Transverse colon (tissue), 4 donors: ENCODE measurements around the gene NDUFB5.

Experiments used
- EP300 ChIP-seq: sonication (generic); formaldehyde crosslinking; IDR thresholded peaks from one replicate; pipeline ENCODE4 v1.6.1; 2017; ENCODE audit warnings: antibody characterized with exemption, low read depth
- POLR2A ChIP-seq: fragments of 450-650 bp; IDR thresholded peaks from one replicate; pipeline ENCODE4 v1.6.1; 2016; ENCODE audit warnings: antibody characterized with exemption, mild to moderate bottlenecking, moderate library complexity
- POLR2AphosphoS5 ChIP-seq, 3 donors: sonication (generic); formaldehyde crosslinking; IDR thresholded peaks; one replicate each; pipeline ENCODE4 v1.6.1; 2016; ENCODE audit warnings: antibody characterized with exemption in 3 of 3
- TF ChIP-seq, protein P1 (sequence below), 5 experiments: fragments of 200-600 bp in 3 of 5; fragments of 450-650 bp in 2 of 5; sonication (generic) in 3 of 5; IDR thresholded peaks; 1 replicate in 2 of 5; 2 replicates in 3 of 5; pipeline ENCODE4 v1.5.1; 2016 to 2017; ENCODE audit warnings: antibody characterized with exemption in 5 of 5, inconsistent platforms in 3 of 5, mild to moderate bottlenecking in 2 of 5, moderate library complexity in 1 of 5

DNA sequence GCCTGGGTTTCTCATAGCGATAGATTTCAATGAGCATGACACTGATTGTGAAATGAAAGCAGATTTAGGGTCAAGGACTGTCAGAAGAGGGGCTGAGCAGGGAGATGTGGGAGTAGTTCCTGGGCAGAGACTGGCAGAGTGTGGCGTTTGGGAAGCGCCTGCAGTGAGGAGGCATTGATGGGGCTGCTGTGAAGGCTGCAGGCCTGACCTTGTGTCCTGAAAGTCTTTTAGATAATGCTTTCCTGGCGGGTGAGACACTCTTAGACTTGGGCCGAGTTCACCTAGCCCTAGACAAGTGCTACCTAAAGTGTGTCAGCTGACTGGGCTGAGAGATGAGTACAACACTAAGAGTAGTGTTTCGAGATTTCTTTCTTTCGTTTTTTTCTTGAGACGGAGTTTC is 68.9 kb downstream of the NDUFB5 start:
- TF ChIP-seq POLR2A = no peak
- TF ChIP-seq, protein P1, sequence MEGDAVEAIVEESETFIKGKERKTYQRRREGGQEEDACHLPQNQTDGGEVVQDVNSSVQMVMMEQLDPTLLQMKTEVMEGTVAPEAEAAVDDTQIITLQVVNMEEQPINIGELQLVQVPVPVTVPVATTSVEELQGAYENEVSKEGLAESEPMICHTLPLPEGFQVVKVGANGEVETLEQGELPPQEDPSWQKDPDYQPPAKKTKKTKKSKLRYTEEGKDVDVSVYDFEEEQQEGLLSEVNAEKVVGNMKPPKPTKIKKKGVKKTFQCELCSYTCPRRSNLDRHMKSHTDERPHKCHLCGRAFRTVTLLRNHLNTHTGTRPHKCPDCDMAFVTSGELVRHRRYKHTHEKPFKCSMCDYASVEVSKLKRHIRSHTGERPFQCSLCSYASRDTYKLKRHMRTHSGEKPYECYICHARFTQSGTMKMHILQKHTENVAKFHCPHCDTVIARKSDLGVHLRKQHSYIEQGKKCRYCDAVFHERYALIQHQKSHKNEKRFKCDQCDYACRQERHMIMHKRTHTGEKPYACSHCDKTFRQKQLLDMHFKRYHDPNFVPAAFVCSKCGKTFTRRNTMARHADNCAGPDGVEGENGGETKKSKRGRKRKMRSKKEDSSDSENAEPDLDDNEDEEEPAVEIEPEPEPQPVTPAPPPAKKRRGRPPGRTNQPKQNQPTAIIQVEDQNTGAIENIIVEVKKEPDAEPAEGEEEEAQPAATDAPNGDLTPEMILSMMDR (IDR thresholded peaks at IDR 0.05) = no peak
- TF ChIP-seq EP300 = no peak
- no peak for TF ChIP-seq POLR2AphosphoS5 (IDR thresholded peaks at IDR 0.05)
